Activated CD4-positive, alpha-beta T cell treated with anti-CD3 and anti-CD28 coated beads, Interleukin-2, amount 50 U/mL, for 16 hours (primary cell): ENCODE results near the gene CDK8.

Experiments
- DNase-seq: peaks from one replicate; pipeline ENCODE4 v3.0.0-alpha.2; 2020

Gene CDK8

GRCh38 chr13:26323127-26323526 is 69.2 kb downstream of the CDK8 start:
- DNase-seq, result no peak

GRCh38 chr13:26323764-26324163 is 69.8 kb downstream of the CDK8 start:
- no peak for DNase-seq

DNA sequence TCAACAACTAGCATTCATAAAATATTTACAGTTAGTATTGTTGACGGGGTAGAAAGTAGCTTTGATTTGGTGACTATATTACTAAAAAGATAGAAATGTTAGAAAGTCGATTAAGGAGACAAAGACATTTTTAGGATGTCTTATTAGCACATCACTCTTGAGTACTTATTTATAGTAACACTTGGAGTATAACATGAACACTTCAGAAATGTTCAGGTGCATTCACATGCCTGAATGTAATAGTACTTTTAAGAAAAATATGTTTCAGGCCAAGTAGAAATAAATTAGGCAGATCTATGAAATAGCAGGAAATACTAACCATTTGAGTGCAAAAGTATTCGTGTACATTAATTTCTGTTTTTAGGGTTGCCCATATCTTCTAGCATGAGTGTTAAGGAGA is 70.4 kb downstream of the CDK8 start:
- DNase-seq, result no peak

DNA sequence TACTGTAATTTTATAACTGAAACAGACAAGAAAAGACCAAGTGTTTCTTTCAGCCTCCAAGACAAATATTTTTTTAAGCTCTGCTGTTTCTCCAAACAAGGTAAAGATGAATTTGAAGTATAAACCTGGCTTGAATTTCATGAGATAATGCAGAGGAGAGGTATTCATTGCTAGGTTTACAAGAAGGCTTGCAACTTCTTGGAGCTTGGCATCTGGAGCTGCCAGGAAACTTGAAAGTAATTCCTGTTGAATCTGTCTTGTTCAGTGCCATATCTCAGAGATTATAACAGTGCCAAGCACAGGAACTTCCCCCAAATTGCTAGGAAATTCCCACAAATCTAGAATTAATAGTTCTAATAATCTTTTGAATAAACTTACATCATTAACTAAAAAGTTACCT is 70.9 kb downstream of the CDK8 start:
- DNase-seq, result no peak

GRCh38 chr13:26325876-26326275 is 71.9 kb downstream of the CDK8 start:
- peak; percentile 12 for DNase-seq

GRCh38 chr13:26326562-26326961 is 72.6 kb downstream of the CDK8 start:
- DNase-seq, result no peak

- no peak for DNase-seq
These were observed 74.2 kb downstream of the CDK8 start for GRCh38 chr13:26327940-26328725.

DNA sequence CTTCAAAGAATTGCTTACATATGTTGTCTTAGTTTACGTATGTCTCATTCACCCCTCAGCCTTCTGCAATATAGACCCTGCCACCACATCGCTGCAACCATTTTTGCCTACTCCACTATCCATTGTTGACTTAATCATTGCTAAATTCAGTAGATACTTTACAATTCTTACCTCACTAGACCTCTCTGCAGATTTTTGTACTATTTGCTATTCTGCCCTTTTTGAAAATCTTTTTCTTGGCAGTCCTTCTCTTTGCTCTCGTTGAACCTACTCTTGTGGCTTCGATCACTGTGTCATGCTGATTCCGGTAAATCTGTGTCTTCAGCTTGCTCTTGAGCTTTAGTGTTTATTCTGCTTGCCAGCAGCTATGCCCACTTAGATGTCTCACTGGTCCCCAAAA is 81.2 kb downstream of the CDK8 start:
- DNase-seq, result no peak

GRCh38 chr13:26340807-26341206 is 86.9 kb downstream of the CDK8 start:
- DNase-seq, result no peak

GRCh38 chr13:26342898-26343297 is 89.0 kb downstream of the CDK8 start:
- DNase-seq, result no peak

DNA sequence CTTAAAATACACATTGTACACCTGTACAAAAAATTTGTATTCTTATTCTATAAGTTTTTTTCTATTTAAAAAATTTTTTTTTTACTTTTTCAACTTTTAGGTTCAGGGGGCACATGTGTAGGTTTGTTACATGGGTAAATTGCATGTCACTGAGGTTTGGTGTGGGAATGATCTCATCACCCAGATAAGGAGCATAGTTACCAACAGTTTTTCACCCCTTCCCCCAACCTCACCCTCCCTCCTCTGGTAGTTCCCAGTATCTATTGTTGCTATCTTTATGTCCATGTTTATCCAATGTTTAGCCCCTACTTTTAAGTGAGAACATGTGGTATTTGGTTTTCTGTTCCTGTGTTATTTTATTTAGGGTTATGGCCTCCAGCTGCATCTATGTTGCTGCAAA is 89.9 kb downstream of the CDK8 start:
- no peak for DNase-seq

DNA sequence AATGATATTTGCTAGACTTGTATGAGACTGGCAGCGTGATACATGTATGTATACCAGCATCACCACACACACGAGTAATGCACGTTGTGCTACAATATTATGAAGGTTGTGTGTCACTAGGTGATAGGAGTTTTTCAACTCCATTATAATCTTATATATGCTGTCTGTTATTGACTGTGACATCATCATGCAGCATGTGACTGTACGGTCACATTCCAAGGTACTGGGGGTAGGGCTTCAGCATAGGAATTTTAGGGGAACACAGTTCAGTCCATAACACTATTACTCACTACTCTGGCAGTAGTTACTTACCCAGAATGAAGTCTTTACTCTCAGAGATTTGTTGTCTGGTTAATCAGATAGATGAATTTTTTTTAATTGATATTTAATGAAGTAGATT is 91.1 kb downstream of the CDK8 start:
- DNase-seq, result no peak

DNA sequence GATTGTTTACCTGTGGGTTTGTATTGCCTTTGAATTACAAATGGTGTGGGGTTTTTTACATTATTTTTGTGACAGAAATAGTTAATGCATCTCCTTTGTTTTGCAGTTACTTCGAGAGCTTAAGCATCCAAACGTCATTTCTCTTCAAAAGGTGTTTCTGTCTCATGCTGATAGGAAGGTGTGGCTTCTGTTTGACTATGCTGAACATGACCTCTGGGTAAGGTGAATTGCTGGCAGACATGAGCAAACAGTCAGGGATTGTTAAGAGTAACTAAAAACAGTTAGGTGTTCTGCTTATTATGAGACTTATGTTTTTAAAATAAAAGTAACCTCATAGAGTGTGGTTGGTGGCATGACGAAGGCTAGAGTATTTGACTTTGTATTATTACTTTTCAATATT is 95.0 kb downstream of the CDK8 start:
- no peak for DNase-seq

DNA sequence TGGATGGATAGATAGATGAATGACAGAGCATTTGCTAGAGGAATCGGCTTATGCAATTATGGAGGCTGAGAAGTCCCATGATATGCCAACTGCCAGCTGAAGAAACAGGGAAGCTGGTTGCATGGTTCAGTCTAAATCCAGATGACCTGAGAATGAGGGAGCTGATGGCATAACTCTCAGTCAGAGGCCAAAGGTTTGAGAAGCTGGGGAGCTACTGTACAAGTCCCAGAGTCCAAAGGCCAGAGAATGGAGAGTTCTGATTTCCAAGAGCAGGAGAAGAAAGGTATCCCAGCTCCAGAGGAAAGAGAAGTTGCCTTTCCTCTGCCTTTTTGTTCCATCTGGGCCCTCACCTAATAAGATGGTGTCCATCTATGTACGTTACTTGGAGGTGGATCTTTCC is 108.3 kb downstream of the CDK8 start:
- DNase-seq, result no peak

- DNase-seq, result no peak
These were observed 116.6 kb downstream of the CDK8 start for GRCh38 chr13:26370553-26370952.

DNA sequence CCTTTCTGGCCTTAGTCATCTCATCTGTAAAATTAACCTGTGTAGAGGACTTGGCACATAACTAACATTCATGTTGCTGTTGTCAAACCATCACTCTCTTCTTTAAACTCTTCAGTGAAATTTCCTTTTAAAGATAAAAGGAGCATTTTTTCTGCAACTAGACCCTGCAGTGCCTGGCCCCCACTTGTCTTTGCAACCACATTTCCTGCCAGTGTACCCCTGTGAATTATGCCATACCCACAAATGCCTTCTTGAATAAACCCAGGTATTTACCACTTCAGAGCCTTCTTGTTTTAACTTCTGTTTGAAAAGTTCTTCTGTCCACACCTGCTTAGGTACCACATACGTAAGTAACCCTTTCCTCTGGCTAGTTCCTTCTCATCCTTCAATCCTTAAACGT is 118.8 kb downstream of the CDK8 start:
- no peak for DNase-seq

- DNase-seq, result no peak
These were observed 122.5 kb downstream of the CDK8 start for GRCh38 chr13:26376430-26376829.

GRCh38 chr13:26377038-26377437 is 123.1 kb downstream of the CDK8 start:
- peak; percentile 12 for DNase-seq

DNA sequence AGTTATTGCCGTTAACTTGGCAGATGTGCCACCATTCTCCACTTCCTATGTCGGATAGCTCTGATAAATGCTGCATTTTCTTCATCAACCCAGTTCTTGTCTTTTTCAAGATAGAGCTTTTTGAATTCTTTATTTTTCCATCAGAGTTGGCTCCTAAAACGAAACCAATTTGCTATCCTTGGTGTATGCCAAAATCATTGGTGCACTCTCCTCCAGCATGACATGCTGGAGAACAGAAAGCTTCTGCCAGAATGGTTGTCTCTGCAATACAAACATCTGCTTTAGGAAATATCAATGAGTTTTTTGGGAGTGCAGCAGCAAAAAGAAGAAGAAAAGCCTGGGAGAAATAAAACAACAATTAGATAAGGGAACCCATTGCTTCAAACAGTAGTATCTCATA is 124.2 kb downstream of the CDK8 start:
- DNase-seq, result no peak

DNA sequence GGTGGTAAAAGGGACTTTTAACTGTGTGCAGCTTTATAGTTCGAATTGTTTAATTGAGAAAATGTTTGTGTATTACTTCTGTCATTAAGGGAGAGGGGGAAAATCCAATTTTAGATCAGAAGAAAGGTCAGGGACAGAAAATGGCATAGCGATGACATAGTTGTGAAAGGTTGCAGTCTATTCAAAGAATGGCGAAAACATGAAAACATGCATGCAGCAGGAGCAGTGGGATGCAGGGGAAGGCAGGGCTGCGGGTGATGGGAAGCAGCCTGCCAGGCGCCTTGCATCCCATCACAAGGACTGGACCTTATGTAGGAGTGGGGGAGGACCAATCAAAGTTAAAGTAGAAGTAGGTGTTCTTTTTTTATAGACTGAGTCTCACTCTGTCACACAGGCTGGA is 125.9 kb downstream of the CDK8 start:
- DNase-seq, result no peak

DNA sequence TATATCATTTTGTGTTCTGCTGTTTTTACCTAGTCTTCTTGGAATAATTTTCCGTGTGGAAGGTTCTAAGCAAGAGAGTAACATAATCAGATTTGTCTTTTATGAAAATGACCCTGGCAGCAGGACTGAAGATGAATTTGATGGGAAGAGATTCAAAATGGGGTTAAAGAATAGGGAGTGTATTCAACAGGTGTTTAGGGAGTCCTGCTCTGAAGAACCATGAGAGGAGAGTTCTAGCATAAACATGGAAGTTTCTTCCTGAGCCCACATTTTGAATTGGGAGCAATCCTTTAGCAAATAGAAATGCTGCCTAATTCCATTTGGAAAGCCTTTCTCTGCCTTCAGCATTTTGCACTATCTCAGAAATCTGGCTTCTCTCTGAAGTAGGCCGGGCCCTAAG is 127.0 kb downstream of the CDK8 start:
- DNase-seq, result no peak

DNA sequence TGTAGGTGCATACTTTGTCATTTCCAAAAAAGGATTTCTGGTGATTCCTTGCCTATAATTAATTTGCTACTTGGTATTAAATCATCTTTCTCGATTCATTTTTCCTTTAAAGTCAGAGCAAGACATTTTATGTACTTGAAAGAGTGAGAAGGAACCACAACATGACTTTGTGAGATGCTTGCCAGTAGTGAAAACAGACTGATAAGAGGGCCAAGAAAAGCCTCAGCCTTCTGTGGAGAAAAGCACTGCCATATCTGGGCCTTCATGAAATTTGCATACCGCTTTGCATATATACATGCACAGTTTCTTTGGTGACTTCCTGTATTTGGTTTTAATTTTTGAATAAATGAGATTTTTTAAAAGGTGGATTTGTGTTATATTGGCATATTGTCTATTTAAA is 128.4 kb downstream of the CDK8 start:
- no peak for DNase-seq

DNA sequence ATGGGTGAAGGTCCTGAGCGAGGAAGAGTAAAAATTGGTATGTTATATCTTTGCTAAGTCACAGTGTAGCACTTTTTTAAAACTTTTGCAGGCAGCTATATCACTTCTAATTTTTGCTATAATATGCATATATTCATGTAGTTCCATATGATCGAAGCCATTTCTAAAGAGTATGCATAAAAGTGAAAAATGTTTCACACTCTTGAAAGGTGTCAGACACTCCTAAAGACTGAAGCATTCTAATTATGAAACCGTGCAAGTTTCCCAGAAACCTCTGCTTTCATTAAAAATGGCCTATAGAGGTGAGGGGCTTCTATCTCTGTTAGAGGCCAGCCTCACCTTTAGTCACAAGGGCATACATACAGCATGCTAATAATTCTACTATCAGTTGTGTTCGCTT is 128.9 kb downstream of the CDK8 start:
- DNase-seq, result no peak

DNA sequence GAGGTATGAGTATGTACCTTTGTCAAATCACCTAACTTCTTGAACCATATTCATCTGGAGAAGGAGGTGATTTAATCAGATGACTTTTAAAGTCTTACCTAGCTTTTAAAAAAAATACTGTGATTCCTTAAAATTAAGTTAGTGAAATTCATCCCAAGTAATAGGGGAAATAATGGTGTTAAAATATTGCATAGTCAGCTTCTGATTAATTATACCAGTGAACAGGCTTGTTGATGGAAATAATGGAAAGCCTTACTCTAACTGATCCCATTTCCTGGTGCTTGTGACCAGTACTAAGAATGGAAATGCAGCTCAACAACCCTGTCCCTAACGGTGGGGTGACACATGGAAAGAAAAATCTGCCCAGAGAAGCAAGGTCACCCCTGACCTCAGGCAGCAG is 130.7 kb downstream of the CDK8 start:
- DNase-seq, result no peak

GRCh38 chr13:26386026-26386425 is 132.1 kb downstream of the CDK8 start:
- DNase-seq, result no peak

DNA sequence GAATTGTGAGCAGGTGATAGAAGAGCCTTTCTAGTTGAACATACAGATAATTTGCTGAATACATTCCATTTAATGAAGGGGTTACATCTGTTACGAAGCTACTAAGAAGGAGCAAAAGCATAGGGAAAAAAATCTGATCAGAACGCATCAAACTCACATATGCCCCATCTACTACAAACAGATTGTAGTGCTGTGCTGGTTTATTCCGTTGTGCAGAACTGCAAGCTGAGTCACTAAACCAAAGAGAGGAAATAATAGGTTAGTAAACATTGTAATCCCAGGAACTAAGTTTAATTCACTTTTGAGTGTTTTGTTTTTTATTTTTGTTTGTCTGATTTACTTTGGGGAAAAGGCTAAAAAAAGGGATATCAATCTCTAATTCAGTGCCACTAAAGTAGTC is 136.3 kb downstream of the CDK8 start:
- DNase-seq, result no peak
